Medulla oblongata (tissue), 1 donor: Measurements from ENCODE around the gene TIGD3.
"Not testable (repeated sequence)": the region's sequence is repeated elsewhere in the genome, so short reads cannot be mapped to it uniquely, and the experiment has no call there.

Source experiments
- DNase-seq: peaks from one replicate; pipeline ENCODE4 v3.0.0-alpha.2; 2015; ENCODE audit errors: extremely low spot score

TIGD3 gene

GRCh38 chr11:65323813-65324212 lies 30.7 kb upstream of the TIGD3 start:
- no peak for DNase-seq

GRCh38 chr11:65325435-65325834 lies 29.1 kb upstream of the TIGD3 start:
- DNase-seq = no peak

DNA sequence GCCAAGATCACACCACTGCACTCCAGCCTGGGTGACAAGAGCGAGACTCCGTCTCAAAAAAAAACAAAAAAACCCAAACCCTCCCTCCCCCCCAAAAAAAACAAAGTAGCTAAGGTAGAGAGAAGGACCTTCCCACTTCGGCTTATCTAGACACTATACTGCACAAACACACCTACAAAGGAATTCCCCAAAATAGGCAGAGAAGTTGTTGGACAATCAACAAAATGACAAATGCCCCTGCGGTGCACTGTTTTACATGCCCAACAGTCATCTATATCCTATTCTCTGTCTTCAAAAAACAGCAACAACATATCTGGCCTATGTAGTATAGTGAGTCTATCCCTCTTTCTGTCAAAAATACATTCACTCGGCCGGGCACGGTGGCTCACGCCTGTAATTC lies 27.5 kb upstream of the TIGD3 start:
- DNase-seq = no peak

DNA sequence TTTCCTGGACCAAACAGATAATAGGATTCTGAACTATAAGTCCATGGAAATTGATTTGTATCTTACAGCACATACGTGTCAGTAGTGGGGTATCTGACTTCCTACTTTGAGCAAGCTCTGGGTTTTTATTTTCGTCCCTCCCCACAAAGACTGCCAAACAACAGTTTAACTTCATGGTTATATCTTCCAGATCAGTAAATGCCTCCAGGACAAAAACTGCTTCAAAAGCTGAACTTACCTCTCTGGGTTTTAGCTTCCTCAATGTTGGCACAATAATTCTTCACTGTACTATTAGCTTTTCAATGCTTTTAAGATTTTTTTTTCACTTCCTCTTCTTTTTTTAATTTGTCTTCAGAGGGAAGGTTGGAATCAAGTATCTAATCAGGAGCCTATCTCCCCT lies 25.1 kb upstream of the TIGD3 start:
- DNase-seq = peak; percentile 30

- DNase-seq = peak; percentile 97
Measured at GRCh38 chr11:65329944-65330403, 24.6 kb upstream of the TIGD3 start.

DNA sequence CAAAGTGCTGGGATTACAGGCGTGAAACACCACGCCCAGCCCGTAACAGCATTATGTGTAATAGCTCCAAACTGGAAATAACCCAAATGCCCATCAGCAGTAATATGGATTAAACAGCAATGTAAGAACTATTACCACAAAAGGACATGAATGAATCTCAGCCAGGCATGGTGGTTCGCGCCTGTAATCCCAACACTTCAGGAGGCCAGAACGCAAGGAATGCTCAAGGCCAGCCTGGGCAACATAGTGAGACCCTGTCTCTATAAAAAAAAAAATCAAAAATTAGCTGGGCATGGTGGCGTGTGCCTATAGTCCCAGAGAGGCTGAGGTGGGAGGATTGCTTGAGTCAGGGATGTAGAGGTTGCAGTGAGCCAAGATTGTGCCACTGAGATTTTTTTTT lies 24.0 kb upstream of the TIGD3 start:
- DNase-seq = no peak

- not testable (repeated sequence) for DNase-seq
Measured at GRCh38 chr11:65332591-65332990, 22.0 kb upstream of the TIGD3 start.

DNA sequence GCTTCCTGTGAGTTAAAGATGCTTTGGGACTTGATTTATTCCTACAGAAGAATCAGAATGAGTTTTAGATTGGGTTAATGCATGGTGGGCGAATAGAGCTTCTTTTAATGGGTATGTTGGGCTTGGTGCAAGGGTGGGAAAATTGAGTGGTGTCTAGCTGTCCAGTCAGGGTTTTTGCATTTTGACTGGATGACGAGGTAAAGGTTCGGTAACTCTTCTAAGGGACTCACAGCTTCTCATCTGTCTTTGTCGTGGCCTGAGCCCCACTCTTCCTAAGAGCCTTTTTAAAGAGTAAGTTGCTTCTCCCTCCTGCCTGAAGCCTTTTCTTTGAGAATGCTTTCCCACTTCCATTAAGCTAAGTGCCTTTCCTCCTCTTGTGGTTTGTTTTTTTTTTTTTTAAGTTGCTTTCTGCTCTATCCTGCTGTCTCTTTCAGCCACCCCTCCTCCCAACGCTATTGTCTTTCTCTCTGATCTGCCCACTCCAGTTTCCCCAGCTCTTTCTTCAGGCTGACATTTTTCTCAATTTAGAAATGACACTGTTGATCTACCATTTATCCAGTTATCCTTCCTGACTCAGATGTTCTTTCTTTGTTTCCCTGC lies 19.8 kb upstream of the TIGD3 start:
- no peak for DNase-seq

GRCh38 chr11:65338676-65339075 lies 15.9 kb upstream of the TIGD3 start:
- DNase-seq = no peak

DNA sequence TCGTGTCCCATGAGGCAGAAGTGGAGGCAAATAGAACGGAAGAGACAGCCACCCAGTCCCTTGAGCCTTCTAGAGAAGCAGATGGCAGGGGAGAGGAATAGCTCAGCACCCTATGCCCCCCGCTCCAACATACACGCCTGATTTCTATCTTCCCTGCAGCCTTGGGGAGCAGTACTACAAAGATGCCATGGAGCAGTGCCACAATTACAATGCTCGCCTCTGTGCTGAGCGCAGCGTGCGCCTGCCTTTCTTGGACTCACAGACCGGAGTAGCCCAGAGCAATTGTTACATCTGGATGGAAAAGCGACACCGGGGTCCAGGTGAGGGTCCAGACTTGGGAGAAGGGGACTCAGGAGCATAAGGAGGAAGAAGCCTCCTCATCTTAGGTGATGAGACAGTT lies 14.3 kb upstream of the TIGD3 start:
- DNase-seq = peak; percentile 65

DNA sequence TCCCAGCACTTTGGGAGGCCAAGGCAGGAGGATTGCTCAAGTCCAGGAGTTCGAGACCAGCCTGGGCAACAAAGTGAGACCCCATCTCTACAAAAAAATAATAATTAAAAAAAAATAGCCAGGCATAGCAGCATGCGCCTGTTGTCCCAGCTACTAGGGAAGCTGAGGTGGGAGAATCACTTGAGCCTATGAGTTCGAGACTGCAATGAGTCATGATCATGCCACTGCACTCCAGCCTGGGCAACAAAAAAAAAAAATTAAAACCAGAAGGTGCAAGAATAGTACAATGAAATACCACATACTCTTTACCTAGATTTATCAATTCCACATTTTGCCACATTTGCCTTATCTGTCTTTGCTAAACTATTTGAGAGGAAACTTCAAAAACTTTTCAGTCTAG lies 12.7 kb upstream of the TIGD3 start:
- DNase-seq = no peak

GRCh38 chr11:65351511-65351910 lies 3.0 kb upstream of the TIGD3 start:
- DNase-seq = no peak

DNA sequence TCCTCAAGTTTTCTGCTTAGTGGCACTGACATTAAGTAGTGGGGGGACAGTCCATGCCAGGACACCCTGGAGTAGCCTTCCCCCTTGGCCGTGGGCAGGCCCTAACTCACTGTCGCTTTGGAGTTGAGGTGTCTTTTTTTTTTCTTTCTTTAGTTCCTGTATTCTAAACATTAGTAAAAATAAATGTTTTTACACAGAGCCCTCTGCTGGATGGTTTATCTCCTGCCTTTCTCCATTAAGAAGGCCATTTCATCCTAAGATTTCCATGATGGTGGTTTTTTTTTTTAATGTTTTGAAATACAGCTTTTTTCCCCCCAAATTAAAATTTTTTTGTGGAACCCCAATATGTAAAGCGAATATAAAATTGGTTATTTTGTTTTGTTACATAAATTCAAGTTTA lies 1.8 kb upstream of the TIGD3 start:
- no peak for DNase-seq

DNA sequence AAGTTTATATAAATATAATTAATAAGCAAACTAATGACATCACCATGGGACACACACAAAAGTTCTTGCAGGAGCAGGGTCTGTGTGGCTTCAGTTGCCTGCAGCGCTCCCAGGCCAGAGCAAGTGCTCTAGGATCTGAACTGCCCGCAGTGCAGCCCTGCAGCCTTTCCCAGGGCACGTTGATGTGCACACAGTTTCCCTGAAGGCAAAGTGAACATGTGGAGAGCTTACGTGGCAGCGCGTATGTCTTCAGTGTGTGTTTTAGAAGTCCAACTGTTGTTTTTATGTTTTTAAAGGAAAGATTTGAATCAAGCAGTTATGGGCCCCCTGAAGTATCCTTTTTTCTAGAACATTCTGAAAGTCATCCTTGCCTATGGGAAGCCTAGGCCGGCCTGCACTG lies 1.2 kb upstream of the TIGD3 start:
- DNase-seq = no peak

- DNase-seq = no peak
Measured at GRCh38 chr11:65353900-65354264, 669 bp upstream of the TIGD3 start.

DNA sequence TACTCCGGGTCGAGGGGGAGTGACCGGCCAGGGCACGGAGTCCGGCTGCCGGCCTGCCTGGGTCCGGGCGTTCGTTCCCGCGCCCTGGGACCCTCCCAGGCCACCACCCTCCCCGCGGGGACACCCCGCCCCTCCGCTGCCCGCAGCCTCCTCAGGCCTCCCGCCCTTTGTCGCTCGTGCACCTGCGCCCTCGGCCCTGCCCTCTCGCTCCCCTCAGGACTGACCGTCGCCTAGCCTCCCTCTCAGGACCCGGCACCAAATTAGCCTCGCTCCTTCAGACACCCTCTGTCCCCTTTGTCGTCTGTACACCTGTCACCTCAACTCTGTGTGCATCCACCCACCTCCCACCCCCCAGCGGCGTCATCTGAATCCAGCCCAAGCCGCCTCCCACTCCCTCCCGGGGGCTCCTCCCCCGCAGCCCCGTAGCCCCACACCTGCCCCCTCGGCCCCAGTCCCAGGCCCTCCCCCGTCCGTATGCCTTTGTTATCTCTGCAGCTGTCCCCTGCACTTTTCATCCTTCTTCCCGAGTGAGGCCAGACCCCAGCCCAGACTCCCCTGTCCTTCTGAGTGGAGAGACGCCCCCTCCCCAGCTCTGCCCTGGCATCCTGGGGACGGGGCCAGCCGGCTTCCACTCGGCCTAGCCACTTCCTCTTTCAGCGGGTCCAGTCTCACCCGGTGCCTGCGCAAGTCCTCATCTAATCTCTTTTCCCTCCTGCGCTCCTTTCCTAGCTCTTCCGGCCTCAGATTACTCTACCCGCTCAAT lies 643 bp downstream of the TIGD3 start:
- DNase-seq = no peak

DNA sequence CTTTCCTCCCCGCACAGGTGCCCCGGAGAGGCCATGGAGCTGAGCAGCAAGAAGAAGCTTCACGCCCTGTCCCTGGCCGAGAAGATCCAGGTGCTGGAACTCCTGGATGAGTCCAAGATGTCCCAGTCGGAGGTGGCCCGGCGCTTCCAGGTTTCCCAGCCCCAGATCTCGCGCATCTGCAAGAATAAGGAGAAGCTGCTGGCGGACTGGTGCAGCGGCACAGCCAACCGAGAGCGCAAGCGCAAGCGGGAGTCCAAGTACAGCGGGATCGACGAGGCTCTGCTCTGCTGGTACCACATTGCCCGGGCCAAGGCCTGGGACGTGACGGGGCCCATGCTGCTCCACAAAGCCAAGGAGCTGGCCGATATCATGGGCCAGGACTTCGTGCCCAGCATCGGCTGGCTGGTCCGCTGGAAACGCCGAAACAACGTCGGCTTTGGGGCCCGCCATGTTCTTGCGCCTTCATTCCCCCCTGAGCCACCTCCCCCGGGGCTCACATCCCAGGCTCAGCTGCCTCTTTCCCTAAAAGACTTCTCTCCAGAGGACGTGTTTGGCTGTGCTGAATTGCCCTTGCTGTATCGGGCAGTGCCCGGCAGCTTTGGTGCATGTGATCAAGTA lies 1.3 kb downstream of the TIGD3 start:
- no peak for DNase-seq

GRCh38 chr11:65356394-65356972 lies 1.9 kb downstream of the TIGD3 start:
- DNase-seq = no peak

DNA sequence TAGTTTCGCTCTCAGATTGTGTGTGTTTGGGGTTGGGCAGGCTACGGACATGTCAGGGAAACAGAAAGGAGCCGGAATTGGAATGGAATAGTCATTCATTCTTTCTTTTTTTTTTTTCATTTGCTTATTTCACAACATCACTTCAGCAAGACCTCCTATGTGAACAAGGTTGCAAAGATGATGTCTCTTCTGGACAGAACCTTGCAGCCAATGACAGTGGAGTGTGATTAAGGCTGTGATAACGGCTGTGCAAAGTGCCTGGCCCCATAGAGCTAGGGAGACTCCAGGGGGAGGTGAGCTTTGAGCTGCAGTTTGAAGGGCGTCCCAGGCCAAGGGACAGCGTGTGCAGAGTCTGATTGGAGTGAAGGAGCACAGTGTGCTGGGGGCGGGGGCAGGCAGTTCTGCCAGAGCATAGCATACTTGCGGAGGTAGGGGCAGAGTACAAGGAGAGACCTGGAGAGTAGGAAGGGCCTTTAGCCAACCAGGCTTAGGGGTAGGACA lies 3.4 kb downstream of the TIGD3 start:
- no peak for DNase-seq

- DNase-seq = no peak
Measured at GRCh38 chr11:65362320-65362931, 7.9 kb downstream of the TIGD3 start.

GRCh38 chr11:65362966-65363365 lies 8.4 kb downstream of the TIGD3 start:
- no peak for DNase-seq

- no peak for DNase-seq
Measured at GRCh38 chr11:65363770-65364169, 9.2 kb downstream of the TIGD3 start.
